AG09309 (cell line): Measurements from ENCODE around the gene GGN.

Experiments used
- DNase-seq: peaks from one replicate; pipeline ENCODE4 v3.0.0-alpha.2; 2010; ENCODE audit warnings: low read depth
- H3K4me3 ChIP-seq: 2 replicates; pipeline ENCODE4 v1.5.1; 2011; ENCODE audit warnings: mild to moderate bottlenecking, low read depth, low read length, moderate library complexity; ENCODE audit not compliant: control insufficient read depth
- CTCF ChIP-seq: IDR thresholded peaks from 2 replicates; pipeline ENCODE4 v1.5.1; 2011; ENCODE audit warnings: mild to moderate bottlenecking, low read depth, low read length, inconsistent platforms; ENCODE audit not compliant: insufficient read depth, control insufficient read depth; ENCODE audit errors: missing control alignments

GGN gene

DNA sequence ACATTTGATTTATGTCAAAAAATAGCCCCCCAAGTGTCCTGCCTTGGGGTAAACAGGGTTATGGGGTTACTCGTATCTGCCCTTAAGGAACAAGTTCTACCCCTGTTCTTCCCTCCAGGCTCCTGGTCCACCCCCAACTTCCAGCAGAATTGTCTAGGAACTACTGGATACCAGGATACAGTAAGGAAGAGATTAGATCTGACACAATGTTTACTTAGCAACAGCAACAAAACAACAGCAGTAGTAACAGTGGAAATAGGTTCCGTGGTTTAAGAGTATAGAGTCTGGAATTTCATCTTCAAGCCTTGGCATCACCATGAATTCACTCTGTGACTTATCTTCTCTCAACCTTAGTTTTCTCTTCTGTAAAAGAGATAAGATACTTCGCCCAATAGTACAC, 13.3 kb upstream of the GGN start:
- DNase-seq = no peak

GRCh38 chr19:38400361-38400760, 12.5 kb upstream of the GGN start:
- DNase-seq = no peak
- H3K4me3 ChIP-seq = no peak overlapping the region
- no peak for TF ChIP-seq CTCF

More for the DNA sequence above, 13.3 kb upstream of the GGN start:
- no peak overlapping the region for H3K4me3 ChIP-seq
- TF ChIP-seq CTCF = no peak

GRCh38 chr19:38399537-38399936, 11.7 kb upstream of the GGN start:
- no peak for TF ChIP-seq CTCF
- no peak for DNase-seq
- H3K4me3 ChIP-seq = no peak overlapping the region

DNA sequence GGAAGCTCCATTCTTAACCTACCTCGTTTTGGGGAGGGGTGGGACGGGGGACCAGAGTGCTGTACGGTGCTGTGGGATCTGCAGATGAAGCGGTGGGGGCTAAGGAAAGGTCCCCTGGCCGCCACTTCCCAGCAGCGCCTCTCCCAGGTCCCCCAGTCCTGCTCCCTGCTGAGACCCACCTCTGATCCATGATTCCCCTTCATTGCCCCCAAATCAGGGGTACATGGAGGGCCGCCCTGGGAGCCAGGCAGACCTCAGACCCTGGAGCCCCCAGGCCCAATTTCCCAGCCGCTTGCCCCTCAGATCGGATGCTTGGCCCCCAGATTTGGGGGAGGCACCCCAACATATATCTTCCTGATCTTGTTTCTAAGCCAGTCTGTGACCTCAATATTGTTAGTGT, 11.2 kb upstream of the GGN start:
- H3K4me3 ChIP-seq = no peak overlapping the region
- DNase-seq = no peak
- no peak for TF ChIP-seq CTCF

- TF ChIP-seq CTCF = no peak
- no peak overlapping the region for H3K4me3 ChIP-seq
- DNase-seq = no peak
Observed at GRCh38 chr19:38395381-38396114, 7.7 kb upstream of the GGN start.

GRCh38 chr19:38394488-38394887, 6.7 kb upstream of the GGN start:
- no peak for TF ChIP-seq CTCF
- no peak for DNase-seq
- no peak overlapping the region for H3K4me3 ChIP-seq
